Anterior cingulate cortex (tissue), 58 donors: Measurements from ENCODE around the gene NAAA.
"Not testable (repeated sequence)": the region's sequence is repeated elsewhere in the genome, so short reads cannot be mapped to it uniquely, and the experiment has no call there.

Experiments
- DNase-seq, 58 donors: peaks; one replicate each; lab custom pipeline; 2025; lab: John Stamatoyannopoulos, UW

NAAA gene

DNA sequence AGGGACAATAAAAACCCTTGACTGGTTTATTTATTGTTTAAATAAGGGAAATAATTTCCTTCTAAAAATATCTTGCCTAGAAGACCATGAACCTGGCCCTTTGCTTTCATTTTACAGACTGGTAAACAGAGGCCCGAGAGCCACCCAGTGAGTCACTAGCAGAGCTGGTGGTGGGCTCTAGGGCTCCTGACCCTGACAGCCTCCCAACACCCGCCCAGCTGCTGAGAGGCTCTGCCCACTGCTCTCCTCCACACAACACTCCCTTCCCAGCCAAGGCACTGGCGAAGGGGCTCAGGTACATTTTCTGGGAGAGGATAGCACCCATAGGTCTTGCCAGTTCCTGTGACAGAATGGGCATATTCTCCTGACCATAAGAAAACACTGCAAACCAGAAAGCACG, 20.5 kb downstream of the NAAA start:
- DNase-seq: no peak

DNA sequence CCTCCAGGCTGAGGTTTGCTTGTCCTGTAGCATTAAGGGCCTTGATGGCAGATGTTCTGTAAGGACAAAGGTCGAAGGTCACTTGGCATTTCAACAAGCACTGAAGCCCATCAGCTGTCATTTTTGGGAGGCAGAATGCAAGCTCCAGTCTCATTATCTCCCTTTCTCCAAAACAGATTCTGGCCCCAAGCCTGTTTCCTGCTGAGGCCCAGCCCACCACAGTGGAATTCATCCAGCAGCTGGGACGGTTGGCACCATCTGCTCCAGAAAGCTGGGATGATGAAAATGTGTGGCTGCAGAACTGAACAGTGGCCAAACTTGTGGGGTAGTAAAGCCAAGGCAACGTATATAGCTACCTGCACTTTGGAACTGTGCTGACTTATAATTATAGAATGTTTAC, 20.9 kb downstream of the NAAA start:
- DNase-seq: peak in 47 of 58 donors; percentile 5 to 74 (median 42)

DNA sequence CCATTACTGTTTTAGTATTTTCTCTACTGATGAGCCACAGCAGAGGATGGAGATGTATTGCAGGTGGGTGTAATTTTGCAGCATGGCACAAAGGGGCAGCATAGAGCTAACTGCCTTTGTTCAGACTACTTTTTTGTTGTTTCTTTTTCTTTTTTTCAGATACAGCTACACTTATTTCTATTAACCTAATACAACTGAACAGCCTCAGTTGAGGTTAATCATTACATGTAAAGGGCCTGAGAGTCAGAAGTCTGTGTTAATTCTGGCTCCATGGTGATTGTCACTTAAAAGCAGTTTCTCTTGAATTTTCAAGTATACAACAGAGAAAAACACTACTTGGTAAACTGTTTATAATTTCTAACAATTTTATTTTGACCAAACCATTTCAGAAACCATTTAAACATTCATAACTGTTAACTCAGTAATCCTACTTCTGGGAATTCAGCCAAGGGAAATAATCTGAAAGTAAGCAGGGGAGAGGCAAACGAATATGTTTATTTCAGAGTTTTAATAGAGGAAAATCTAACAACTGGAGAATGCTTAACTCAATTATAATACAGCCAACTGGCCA, 24.6 kb downstream of the NAAA start:
- DNase-seq: peak in 12 of 58 donors; percentile 2 to 17 (median 4)

DNA sequence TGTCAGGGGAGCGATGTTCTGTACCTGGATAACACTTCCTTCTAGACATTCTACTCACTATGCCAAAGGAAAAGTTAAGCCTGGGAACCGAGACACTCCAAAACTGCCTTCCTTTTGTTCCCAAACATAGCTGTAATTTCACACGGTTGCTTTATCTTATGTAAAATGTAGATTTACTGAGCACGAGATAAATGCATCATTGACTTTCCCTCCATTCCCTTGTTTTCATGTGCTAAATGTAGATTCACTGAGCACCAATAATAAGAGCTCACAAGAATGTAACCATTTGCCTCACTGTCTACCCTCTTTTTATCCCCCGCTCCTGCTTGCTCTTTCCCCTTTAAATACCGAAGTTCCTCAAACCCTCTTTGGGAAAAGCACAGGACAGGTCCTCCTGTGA, 27.8 kb downstream of the NAAA start:
- DNase-seq: no peak

DNA sequence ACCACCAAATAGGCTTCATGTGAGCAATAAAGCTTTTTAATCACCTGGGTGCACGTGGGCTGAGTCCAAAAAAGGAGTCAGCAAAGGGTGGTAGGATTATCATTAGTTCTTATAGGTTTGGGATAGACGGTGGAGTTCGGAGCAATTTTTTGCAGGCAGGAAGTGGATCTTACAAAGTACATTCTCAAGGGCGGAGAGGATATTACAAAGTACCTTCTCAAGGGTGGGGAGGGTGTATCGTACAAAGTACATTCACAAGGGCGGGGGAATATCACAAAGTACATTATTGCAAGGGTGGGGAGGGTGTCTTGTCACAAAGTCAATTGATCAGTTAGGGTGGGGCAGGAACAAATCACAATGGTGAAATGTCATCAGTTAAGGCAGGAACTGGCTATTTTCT, 30.0 kb downstream of the NAAA start:
- DNase-seq: not testable (repeated sequence)

DNA sequence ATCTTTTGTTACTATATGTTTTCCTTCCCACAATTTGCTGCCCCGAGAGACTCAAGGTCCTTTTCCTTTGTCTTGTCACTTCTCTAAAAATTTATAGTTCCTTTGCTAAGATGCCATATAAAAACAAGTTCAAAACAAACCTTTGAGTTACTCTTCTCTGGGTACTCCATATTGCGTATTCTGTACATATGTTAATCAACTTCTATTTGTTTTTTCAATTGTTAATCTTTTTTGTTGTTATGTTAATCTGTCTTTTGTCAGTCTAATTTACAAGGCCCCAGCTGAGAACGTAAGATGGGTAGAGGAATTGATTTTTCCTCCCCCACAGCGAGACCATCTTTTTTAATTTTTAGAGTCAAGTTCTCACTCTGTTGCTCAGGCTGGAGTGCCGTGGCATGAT, 31.4 kb downstream of the NAAA start:
- DNase-seq: no peak

DNA sequence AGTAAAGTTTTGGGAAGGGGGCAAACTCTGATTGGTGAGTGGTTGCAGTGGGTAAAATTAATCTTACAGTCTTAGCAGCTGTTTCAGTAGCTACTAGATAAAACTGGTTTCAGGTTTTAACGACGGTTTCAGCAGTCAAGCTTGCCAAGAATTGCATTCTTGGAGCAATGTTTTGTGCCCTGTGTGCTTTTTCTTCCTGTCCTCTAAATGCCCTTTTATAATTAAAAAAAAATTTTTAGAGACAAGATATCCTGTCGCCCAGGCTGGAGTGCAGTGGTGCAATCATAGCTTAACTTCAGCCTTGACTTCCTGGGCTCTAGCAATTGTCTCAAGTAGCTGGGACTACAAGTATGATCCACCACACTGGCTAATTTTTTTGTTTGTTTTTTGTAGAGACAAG, 32.3 kb downstream of the NAAA start:
- DNase-seq: no peak

DNA sequence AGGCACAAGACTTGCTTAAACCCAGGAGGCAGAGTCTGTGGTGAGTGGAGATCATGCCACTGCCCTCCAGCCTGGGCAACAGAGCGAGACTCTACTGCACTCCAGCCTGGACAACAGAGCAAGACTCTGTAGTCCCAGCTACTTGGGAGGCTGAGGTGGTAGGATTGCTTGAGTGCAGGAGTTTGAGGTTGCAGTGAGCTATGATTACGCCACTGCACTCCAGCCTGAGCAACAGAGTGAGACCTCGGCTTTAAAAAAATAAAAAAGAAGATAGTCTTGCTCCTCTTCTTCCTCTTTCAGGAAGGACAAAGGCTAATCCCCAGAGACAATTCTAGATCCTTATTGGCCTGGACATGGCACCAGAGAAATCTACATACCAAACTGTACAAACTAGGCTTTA, 32.8 kb downstream of the NAAA start:
- no peak for DNase-seq

DNA sequence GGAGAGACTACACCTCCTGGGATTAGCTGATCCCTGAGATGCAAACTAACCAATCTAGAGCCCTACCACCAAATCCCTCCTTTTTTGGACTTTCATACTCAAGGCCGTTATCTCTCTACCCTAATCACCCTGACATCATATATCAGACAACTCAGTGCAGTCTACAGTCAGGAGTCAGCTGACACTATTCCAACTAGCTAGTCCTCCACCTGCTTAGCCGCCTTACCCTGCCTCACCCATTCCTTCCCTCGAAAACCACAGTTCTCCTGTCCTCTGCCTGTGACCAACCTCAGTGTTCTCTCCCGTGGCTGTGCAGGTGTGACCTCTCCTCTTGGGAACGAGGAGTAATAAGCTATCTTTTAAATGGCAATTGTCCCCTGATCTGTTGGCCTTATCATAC, 36.7 kb downstream of the NAAA start:
- DNase-seq: no peak

DNA sequence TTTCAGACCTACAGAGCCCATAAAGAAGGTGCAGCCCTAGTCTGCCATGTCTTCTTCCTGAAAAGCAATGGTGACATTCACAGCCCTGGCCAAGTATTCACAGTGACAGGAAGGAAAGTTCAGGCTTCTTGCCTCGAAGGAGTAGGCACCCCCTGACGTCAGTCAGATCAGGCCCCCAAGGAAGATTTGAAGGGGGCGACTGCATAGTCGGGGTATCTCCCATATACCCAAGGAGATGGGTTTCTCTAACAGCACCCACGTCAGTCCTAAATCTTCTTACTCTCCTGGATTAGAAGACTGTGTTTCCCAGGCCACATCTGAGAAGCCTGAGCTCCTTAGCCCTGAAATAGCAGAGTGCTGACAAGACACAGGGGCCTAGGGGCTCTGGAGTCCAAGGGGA, 38.5 kb downstream of the NAAA start, which contains the start of gene PPEF2:
Gene PPEF2 (minus strand): TSS at position 101 of the 400 bp plus-strand sequence. CDS start 6,127 bp downstream, outside the sequence.
- DNase-seq: no peak

DNA sequence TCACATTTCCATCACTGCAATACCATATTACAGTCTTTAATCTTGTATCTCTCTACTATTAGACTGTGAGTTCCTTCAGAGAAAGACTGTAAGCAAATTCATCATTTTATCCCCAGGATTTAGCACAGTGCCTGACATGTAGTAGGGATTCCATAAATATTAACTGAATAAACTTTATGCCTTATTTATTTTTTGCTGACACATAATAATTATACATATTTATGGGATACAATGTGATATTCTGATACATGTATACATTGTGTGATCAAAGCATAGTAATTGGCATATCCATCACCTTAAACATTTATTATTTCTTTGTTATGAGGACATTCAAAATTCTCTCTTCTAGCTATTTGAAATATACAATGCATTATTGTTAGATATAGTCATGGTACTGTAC, 42.3 kb downstream of the NAAA start:
- DNase-seq: no peak

DNA sequence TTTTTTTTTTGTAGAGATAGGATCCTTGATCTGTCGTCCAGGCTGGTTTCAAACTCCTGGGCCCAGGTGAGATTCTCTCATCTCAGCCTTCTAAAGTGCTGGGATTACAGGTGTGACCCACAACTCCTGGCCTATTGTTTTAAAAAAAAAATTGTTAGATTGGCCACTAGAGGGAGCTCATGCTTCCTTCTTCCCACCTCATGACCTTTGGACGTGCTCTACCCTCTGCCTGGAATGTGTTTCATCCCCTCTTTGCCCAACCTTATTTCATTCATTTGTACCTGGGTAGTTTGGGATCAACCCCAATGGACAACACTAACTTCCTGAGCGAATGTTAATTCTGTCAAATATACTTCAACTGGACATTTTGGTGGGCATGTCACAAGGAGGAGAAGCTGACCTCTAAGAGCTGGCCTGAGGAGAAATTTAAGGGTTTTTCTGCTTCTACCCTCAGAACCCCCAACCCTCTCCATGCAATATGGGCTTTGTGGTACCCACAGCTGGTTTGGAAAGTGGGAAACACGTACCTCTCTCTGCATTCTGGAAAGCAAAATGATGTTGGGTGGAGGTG, 45.0 kb downstream of the NAAA start:
- no peak for DNase-seq

DNA sequence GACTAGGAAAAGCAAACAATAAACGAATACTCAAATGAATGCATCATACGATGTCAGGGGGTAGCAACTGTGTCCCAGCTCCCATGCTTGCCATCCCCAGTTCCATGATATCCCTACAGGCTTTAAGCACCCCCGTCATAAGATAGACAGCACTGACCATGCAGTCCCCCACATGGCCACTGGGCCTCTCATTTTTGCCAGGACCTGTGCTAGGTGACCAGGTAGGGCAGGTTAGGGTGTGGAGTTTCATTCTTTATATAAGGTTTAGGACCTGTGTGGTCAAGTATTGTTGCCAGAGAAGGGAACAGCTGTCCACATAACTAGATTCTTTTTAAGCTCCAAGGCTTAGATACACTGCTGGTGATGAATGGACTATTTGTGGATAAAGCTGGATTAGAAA, 48.3 kb downstream of the NAAA start:
- no peak for DNase-seq

DNA sequence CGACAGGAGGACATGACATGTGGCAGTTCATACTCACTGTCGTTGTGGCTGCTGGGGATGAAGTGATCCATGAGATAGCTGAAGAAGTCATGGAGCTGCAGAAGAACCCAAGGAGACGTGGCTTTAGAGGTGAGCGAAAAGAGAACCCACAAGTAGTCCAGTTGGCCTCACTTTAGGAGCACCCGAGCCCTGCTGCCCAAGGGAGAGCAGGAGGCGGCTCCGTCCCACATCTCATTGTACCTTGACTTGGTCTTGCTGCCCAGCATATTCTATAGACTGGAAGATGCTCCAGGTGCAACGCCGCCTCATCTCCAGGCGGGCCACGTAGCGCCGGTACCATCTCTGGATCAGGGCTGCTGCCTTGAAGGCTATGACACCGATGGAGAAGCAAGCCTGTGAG, 49.2 kb downstream of the NAAA start:
- DNase-seq: no peak

DNA sequence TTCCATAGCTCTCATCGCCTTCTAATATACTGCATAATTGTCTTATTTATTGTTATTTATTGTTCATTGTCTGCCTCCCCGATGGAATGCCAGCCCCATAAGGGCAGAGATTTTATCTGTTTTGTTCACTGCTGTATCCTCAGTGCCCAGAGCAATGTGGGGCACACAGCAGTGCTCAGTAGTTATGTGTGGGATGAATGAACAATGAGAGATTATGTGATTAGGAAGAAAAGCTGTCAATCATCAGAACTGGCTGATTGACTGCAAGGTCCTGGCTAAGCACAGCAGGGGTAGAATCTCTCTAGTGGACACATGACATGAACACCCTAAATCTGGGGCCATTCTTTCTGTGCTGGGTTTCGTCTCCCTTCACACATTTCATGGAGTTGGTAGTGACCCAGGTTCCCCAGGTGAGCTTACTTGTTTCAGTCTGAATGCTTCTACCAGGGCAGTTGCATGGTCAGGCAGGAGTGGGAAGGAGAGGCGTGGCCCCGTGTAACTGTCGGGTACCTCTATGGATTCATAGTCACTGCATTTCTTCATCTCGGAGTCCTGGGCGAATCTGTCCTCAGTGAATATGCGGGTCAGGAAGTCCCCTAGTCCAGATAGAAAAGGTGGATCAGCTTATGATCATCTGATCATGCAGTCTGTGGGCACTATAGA, 51.1 kb downstream of the NAAA start:
- no peak for DNase-seq

DNA sequence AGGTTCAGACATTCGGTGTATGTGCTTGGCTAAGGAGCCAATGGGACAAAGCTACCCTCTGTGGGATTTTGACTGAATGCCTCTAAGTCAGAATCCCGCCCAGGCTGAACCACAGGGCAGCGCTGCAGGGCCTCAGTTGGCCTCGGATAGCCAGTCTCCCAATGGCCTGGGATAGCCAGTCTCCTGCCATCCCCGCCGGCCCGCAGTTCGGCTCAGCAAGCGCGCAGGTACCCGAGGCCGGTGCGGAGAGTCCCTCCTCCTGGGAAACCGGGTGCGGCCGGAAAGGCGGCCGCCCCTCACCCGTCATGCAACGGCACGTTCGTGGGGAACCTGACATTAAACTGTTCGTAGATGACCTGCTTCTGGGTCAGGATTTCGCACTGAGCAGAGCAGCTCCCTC, 54.7 kb downstream of the NAAA start:
- DNase-seq: no peak

DNA sequence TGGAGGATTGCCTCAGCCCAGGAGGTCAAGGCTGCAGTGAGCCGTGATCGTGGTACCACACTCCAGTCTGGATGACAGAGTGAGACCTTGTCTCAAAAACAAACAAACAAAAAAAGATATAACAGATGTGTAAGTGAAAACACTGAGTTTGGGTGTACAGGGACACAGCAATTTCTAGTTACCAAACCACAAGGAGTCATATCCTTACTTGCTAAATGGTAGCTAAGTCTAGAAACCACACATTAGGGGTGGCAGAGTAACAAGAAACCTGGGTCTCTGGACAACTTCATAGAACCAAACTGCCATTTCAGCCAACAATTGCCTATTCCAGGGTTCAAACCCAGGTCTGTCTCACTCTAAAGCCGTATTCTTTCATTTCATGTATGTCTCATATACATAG, 59.3 kb downstream of the NAAA start:
- no peak for DNase-seq

DNA sequence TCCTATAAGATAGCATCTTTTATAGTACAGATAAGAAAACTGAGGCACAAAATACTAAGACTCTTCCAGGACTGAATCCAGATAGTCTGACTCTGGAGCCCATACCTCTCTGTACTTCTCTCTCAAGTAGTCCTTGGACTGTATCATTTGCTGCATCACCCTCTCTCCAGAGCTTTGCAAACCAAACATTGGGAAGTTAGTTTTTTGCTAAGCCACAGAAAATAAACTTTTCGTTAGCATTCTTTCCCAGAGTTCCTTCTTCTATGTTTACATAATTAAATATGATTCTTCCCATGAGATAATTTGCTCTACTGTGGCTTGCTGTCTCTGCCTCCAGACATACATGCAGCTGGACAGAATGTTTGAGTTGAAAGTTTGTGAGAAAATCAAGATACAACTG, 60.5 kb downstream of the NAAA start:
- DNase-seq: no peak

DNA sequence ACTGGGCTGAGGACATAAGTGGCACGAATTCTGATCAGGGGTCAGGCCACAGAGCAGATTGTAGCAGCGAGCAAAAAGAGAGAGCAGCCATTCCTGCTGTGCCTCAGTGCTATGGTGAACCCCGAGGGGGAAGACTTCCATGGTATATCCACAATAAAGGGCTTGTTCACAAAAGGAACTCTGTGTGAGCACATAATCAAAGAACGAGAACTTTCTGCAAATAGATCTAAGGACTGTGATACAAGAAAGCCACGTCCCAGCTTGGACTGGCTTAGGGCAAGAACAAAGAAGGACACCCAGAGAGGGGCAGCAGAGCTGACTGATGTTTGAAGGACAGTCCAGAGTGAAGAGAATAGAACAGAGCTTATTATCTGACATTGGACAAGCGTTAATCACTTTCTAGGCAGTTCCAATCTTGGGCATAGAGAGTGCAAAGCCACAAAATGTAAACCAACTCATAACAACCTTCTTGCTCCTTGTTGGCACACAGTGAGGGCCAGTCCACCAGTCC, 62.5 kb downstream of the NAAA start:
- no peak for DNase-seq

DNA sequence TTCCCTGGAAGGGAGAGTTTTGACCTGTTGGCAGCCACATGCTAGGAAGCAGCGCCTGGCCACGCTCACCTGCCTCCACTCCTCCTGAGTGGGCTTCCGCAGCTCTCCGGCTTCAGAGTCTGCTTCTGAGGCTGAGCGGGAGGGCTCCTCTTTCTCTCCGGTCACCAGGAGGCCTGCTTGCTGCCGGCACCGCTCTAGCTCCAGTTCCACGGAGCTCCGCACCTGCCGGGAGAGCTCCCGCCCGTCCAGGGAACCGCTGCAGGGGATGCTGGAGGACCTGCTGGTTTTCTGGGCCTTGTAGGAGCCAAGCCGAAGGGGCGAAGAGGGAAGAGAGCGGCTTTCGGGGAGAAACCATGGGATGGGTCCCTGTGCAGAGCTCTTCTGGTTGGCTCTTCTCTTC, 64.6 kb downstream of the NAAA start:
- DNase-seq: no peak

DNA sequence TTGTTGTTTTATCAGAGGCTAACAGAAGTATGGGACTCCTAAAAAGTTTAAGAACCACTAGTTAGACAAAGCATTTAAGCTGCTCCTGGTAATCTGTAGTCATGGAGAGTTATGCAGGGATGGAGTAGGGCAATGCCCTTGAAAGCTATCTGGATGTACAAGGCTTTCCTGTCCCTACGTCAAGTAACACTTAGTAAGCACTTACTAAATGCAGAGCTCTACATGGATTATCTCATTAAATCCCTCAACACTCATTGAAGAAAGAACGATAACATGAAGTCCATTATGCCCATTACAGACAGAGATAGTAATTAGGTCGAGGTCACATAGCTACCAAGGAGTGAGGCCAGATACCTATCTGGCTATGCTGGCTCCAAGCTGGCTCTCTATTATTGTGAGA, 71.7 kb downstream of the NAAA start:
- no peak for DNase-seq

DNA sequence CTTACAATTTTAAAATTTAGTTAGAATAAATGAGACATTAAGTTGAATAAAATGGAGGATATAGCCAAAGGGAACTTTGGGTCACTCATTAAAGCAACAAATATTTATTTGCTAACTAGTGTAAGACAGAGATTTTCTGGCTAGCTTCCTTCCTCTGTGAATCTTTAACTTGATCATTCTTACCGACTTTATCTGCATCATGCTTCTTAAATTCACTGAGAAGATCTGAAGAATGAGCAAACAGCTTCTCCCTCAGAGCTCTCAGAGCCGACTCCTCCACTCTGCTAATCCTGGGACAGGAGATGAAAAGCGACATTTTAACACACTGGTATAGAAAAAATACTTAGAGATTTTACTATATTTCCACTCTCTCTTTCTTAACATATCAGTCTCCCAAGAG, 73.7 kb downstream of the NAAA start:
- DNase-seq: no peak
